ENCODE data around the gene DHRSX.

The DHRSX gene

DNA sequence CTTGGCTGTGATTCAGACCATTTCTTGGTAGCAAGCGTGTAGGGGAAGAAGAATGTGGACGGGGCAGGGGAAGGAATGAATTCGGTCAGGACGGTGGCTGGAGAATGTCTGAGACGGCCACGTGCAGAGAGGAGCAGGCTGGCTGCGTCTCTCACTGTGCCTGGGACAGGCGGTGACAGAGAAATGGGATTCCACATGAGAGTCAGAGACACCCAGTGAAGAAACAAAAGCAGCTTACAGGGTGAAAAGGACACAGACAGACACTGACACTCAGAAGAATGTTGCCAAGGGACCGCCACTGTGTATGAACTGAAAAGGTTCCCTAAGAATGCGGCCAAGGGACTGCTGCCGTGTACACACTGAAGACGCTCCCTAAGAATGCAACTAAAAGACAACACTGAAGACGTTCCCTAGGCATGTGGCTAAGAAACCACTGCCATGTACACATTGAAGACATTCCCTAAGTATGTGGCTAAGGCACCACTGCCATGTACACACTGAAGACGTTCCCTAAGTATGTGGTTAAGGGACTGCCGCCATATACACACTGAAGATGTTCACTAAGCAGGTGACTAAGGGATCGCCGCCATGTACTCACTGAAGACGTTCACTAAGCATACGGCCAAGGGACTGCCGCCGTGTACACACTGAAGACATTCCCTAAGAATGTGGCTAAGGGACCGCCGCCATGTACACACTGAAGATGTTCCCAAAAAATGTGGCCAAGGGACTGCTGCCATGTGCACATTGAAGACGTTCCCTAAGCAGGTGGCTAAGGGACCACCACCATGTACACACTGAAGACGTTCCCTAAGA lies 49.1 kb downstream of the DHRSX start:
- H3K27me3 ChIP-seq (replicated peaks; ENCODE audit: control insufficient read depth, insufficient read depth, low read length) = no peaks in the 10 kb centered on the region
- DNase-seq (ENCODE audit: extremely low read depth, insufficient read length) = no peak
- no peak for TF ChIP-seq CTCF (IDR thresholded peaks at IDR 0.05; ENCODE audit: insufficient read depth, low read length, poor library complexity, severe bottlenecking)
- no peaks in the 10 kb centered on the region; the same call in 1 of the 2 replicates for H3K36me3 ChIP-seq (ENCODE audit: control insufficient read depth, insufficient read depth, low read length)
- no peak overlapping the region for H3K4me3 ChIP-seq (replicated peaks; ENCODE audit: low read depth, low read length)

- H3K4me3 ChIP-seq (replicated peaks; ENCODE audit: low read depth, low read length) = no peak overlapping the region
- no peaks in the 10 kb centered on the region for H3K27me3 ChIP-seq (replicated peaks; ENCODE audit: control insufficient read depth, insufficient read depth, low read length)
- no peak for TF ChIP-seq CTCF (IDR thresholded peaks at IDR 0.05; ENCODE audit: insufficient read depth, low read length, poor library complexity, severe bottlenecking)
- DNase-seq (ENCODE audit: extremely low read depth, insufficient read length) = no peak
- H3K36me3 ChIP-seq (ENCODE audit: control insufficient read depth, insufficient read depth, low read length) = no peaks in the 10 kb centered on the region; the same call in 1 of the 2 replicates
Observed at GRCh38 chrX:2450681-2451080, 50.1 kb downstream of the DHRSX start.

GRCh38 chrX:2449135-2449886 lies 51.5 kb downstream of the DHRSX start:
- DNase-seq (ENCODE audit: extremely low read depth, insufficient read length) = no peak
- Histone ChIP-seq H3K36me3 (ENCODE audit: control insufficient read depth, insufficient read depth, low read length) (no peaks in the 10 kb centered on the region; the same call in 1 of the 2 replicates), H3K4me3 (replicated peaks; ENCODE audit: low read depth, low read length) (no peak overlapping the region), H3K27me3 (replicated peaks; ENCODE audit: control insufficient read depth, insufficient read depth, low read length) (no peaks in the 10 kb centered on the region)
- TF ChIP-seq CTCF (IDR thresholded peaks at IDR 0.05; ENCODE audit: insufficient read depth, low read length, poor library complexity, severe bottlenecking) = no peak

DNA sequence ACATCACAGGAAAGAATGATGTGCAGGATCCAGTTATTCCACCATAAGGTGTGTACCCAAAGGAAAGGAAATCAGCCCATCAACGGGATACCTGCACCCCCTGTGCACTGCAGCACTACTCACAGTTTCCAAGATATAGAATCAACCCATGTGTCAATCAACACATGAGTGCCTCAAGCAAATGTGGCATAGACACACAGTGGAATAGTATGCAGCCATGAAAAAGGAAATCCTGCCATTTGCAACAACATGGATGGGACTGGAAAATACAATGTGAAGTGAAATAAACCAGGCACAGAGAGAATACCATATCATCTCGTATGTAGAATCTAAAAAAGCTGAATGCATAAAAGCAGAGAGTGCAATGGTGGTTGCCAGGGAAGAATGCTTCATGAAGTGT lies 53.3 kb downstream of the DHRSX start:
- Histone ChIP-seq H3K4me3 (replicated peaks; ENCODE audit: low read depth, low read length) (no peak overlapping the region), H3K27me3 (replicated peaks; ENCODE audit: control insufficient read depth, insufficient read depth, low read length) (no peaks in the 10 kb centered on the region), H3K36me3 (ENCODE audit: control insufficient read depth, insufficient read depth, low read length) (no peaks in the 10 kb centered on the region; the same call in 1 of the 2 replicates)
- no peak for TF ChIP-seq CTCF (IDR thresholded peaks at IDR 0.05; ENCODE audit: insufficient read depth, low read length, poor library complexity, severe bottlenecking)
- no peak for DNase-seq (ENCODE audit: extremely low read depth, insufficient read length)

DNA sequence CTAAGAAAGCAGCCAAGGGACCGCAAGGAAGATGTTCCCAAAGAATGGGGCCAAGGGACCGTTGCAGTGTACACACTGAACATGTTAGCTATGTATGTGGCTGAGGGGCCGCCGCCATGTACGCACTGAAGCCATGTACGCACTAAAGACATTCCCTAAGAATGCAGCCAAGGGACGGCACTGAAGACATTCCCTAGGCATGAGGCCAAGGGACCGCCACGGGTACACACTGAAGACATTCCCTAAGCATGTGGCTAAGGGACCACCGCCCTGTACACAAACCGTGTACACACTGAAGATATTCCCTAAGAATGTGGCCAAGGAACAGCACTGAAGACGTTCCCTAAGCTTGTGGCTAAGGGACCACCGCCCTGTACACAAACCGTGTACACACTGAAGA lies 54.0 kb downstream of the DHRSX start:
- DNase-seq (ENCODE audit: extremely low read depth, insufficient read length) = no peak
- TF ChIP-seq CTCF (IDR thresholded peaks at IDR 0.05; ENCODE audit: insufficient read depth, low read length, poor library complexity, severe bottlenecking) = no peak
- no peaks in the 10 kb centered on the region; the same call in 1 of the 2 replicates for H3K36me3 ChIP-seq (ENCODE audit: control insufficient read depth, insufficient read depth, low read length)
- H3K27me3 ChIP-seq (replicated peaks; ENCODE audit: control insufficient read depth, insufficient read depth, low read length) = no peaks in the 10 kb centered on the region
- no peak overlapping the region for H3K4me3 ChIP-seq (replicated peaks; ENCODE audit: low read depth, low read length)
